ENCODE measurements around the gene ERGIC1.

DNA sequence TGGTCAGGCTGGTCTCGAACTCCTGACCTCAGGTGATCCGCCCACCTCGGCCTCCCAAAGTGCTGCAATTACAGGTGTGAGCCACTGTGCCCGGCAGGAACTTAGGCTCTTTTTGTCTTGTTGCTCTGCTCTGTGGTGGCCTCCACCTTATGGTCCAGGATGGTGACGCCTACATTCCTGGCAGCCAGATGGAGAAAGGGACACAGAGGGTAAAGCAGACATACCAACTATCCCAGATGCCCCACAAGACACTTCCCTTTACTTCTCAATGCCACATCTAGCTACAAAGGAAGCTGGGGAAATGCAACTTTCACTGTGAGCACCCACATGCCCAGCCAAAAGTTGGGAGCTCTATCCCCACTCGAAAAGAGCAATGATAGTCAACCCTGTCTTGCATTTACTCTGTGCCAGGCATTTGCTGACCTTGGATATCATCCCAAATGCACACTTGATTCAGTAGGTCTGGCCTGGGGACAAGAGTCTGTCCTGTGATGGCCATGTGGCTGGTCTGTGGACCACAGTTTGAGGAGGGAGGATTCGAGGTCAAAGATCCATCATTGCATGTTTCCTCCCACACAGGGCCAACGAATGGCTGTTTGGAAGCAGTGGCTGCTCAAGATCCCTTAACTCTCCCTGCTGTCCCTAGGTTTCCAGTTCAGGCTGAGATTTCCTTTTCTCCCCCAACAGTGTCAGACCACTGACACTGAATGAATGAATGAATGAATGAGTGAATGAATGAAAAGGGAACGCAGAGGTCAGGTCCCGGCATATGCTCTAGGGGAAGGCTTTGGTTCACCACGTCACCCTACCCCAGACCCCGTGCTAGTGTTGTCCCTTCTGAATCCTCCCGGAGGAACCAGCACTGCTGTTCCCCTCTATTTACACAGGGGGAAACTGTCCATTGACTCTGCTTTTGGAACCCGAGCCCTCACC is 1.4 kb upstream of the ERGIC1 start:
- TF ChIP-seq, protein P1, sequence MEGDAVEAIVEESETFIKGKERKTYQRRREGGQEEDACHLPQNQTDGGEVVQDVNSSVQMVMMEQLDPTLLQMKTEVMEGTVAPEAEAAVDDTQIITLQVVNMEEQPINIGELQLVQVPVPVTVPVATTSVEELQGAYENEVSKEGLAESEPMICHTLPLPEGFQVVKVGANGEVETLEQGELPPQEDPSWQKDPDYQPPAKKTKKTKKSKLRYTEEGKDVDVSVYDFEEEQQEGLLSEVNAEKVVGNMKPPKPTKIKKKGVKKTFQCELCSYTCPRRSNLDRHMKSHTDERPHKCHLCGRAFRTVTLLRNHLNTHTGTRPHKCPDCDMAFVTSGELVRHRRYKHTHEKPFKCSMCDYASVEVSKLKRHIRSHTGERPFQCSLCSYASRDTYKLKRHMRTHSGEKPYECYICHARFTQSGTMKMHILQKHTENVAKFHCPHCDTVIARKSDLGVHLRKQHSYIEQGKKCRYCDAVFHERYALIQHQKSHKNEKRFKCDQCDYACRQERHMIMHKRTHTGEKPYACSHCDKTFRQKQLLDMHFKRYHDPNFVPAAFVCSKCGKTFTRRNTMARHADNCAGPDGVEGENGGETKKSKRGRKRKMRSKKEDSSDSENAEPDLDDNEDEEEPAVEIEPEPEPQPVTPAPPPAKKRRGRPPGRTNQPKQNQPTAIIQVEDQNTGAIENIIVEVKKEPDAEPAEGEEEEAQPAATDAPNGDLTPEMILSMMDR (IDR thresholded peaks at IDR 0.05; ENCODE audit: insufficient read depth, low read length, poor library complexity, severe bottlenecking): no peak
- no peak for TF ChIP-seq EZH2phosphoT487 (conservative IDR thresholded peaks at IDR 0.05; ENCODE audit: low read length)
